GM11168 (cell line): Measurements from ENCODE around the gene ST3GAL3.

Experiments
- in situ Hi-C: fragments of 300-500 bp; cut with MboI; formaldehyde crosslinking; loops from one replicate; pipeline ENCODE4 v1.12.0; 2022; ENCODE audit warnings: low sequenced_read_pairs; ENCODE audit not compliant: unreplicated experiment

The ST3GAL3 gene

DNA sequence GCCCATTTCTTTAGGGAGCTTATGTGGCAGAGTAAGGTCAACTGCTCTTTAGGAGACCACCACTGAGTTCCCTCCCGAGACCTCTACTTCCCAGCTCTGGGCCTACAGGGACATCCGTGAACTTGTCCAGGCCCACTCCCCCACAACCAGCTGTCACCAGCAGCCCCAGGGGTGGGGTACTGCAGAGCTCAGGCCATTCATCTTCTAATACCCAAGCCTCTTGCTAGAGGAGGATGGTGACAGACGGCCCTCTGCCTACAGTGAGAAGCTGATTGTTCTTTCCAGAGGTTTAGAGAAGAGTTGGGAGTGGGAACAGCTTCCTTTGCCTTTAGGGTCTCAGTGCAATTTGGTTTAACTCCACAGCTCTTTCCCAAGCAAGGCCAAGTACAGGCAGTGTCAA lies 193.1 kb downstream of the ST3GAL3 start:
- in situ Hi-C loops: loop anchor here (10.0 kb wide), 1 partner anchor 116 kb away; no protein-coding TSS in a partner anchor

DNA sequence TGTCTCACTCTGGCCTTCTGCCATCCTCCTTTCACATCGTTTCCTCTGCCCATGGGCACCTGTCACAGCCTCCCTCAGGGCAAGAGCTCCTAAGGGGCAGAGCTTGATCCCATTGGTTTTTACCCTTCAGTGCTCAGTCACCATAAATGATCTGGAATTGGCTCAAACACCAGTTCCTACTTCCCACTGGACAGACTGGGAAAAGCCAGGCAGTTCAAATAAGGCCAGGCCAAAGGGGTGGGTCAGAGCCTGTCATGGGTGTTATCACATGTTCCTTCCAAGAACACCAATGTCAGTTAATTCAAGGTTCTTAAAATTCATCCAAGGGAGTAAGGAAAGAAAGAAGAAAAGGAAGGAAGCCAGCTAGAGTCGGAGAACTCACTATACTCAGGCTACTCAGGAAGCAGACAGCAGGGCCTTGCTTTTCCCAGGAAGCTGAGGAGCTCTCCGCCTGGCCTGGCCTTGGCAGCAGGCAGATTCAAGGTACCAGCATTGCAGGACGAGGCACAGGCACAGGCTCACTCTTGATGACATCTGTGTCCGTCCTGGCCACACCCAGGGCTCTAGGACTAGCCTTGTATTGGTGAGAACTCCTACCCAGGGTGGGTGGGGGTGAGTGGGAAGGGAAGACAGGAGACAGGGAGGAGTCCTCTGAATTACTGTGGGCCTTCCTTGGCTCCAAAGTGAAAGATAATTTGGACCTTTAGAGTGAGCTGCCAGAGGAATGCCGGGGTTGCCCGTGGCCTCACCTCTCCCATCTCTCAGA lies 194.0 kb downstream of the ST3GAL3 start:
- in situ Hi-C loops: loop anchor here (10.0 kb wide), 1 partner anchor 117 kb away; no protein-coding TSS in a partner anchor

DNA sequence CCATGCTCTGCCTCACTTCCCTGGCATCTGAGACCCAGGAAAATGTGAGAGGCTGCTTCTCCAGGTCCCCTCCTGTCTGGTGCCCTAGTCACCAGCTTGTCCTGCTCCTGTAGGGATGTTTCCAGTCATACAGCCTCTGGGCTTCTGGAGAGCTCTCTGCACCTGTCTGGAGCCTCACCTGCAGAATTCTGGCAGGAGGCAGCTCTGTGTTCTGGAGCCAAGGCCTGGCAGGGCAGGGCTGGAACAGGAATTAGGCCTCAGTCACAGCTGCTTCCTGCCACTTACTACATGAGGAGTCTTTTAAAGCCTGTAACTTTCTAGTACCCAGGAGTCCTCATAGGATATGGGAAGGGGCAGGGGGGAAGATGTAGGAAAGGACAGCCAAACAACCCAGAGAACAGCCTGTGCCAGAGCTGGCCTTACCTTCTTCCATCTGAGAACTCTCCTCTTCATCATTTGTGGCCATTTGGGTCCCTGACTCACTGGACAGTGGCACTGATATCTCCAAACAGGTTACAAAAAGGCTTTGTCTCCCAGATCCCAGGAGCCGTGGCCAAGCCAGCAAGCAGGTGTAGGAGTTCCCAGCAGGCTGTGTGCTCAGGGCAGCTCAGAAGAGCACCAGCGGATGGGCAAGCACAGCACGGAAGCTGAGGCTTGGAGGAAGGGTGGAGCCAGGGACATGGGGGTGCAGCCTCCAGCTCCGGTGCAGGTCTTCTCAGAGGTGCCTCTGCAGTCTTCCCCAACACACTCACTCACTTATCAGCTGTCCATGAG lies 194.9 kb downstream of the ST3GAL3 start:
- in situ Hi-C loops: loop anchor here (10.0 kb wide), 1 partner anchor 117 kb away; no protein-coding TSS in a partner anchor

DNA sequence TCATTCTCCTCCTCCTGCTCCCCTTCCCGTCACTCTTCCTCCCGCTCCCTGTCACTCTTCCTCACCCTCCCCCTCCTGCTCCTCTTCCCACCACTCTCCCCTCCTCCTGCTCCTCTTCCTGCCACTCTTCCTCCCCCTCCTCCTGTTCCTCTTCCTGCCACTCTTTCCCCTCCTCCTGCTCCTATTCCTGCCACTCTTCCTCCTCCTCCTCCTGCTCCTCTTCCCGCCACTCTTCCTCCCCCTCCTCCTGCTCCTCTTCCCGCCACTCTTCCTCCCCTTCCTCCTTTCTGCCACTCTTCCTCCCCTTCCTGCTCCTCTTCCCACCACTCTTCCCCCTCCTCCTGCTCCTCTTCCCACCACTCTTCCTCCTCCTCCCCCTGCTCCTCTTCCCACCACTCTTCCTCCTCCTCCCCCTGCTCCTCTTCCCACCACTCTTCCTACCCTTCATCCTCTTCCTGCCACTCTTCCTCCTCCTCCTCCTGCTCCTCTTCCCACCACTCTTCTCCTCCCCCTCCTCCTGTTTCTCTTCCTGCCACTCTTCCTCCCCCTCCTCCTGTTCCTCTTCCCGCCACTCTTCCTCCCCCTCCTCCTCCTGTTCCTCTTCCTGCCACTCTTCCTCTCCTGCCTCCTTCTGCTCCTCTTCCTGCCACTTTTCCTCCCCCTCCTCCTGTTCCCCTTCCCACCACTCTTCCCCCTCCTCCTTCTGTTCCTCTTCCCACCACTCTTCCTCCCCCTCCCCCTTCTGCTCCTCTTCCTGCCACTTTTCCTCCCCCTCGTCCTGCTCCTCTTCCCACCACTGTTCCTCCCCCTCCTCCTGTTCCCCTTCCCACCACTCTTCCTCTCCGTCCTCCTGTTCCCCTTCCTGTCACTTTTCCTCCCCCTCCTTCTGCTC lies 197.6 kb downstream of the ST3GAL3 start:
- in situ Hi-C loops: loop anchor here (10.0 kb wide), 1 partner anchor 120 kb away; no protein-coding TSS in a partner anchor

- in situ Hi-C loops: loop anchor here (10.0 kb wide), 1 partner anchor 123 kb away; no protein-coding TSS in a partner anchor
Observed at GRCh38 chr1:43908226-43908625, 200.9 kb downstream of the ST3GAL3 start.

GRCh38 chr1:43908858-43909257 lies 201.5 kb downstream of the ST3GAL3 start:
- in situ Hi-C loops: loop anchor here (10.0 kb wide), 1 partner anchor 124 kb away; no protein-coding TSS in a partner anchor

DNA sequence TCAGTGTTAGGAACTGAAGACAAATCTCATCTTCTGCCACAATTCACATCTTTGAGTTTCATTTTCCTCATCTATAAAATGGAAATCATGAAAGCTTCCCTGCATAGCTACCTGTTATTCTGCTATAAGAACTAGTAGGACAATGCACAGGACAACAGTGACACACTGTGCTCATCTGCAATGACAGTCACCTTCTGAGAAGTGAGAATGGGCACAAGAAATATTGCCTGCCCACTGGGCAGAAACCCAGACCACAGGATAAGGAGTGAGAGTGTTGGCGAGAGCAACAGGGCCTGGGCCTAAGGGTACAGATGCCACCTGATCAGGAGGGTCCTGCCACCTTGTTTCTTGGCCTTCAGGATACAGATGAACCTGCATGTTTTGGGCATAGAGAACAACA lies 203.0 kb downstream of the ST3GAL3 start:
- in situ Hi-C loops: no loop called here

DNA sequence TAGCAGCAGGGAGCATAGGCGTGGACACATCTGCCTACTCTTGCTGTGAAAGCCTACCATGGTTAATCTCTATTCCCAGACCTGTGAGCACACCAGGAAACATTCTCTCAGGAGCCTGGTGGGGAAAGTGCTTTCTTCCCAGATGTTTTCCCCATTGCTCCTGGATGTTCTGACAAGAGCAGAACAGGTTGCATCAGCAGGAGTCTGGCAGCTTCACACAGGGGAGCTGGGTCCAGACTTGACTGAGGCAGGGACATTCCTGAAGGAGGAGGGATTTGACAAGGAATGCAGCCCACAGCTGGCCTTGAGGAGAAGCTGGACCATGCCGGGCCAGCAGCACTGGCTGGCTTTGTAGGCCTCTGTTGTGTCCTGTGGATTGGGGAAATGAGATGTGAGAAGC lies 205.3 kb downstream of the ST3GAL3 start:
- in situ Hi-C loops: no loop called here

DNA sequence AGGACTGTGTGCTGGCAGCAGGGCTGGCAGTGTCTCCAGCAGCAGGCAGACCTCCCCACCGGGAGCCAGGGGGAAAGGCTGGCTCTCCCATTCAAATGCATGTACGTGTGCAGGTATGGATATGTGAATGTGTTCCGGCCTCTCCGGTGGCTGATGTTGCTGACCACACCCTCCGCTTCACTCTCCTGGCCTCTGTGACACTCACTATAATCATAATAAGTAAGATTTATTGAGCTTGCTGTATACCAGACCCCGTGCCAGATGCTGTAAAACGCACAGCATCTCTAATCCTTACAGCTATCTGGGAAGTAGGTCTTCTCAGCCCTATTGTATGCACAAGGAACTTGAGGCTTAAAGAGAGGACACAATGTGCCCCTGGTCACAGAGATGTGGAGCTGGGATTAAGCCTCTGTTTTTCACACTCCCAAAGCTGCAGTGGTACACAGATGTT lies 205.7 kb downstream of the ST3GAL3 start:
- in situ Hi-C loops: no loop called here

GRCh38 chr1:43913666-43914360 lies 206.5 kb downstream of the ST3GAL3 start:
- in situ Hi-C loops: no loop called here

- in situ Hi-C loops: no loop called here
Observed at GRCh38 chr1:43914576-43915525, 207.5 kb downstream of the ST3GAL3 start.

GRCh38 chr1:43919906-43920305 lies 212.6 kb downstream of the ST3GAL3 start:
- in situ Hi-C loops: no loop called here

DNA sequence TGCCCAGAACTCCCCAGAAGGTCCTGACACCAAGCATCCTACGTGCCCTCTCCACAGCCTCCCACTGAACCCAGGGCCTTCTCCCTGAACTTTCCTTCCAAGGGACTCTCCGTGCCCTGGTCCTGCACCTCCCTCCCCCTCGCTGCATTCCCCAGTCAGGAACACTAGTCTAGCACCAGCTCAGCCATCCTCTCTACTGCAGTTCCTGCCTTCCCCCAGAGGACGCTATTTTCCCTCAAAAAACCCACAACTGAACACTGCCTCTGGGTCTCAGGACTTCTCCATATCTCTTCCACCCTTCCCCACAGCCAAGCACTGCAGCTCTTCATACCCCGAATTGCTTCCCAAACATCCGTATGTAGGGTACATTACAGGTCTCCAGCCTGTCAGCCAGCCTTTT lies 213.7 kb downstream of the ST3GAL3 start:
- in situ Hi-C loops: no loop called here

DNA sequence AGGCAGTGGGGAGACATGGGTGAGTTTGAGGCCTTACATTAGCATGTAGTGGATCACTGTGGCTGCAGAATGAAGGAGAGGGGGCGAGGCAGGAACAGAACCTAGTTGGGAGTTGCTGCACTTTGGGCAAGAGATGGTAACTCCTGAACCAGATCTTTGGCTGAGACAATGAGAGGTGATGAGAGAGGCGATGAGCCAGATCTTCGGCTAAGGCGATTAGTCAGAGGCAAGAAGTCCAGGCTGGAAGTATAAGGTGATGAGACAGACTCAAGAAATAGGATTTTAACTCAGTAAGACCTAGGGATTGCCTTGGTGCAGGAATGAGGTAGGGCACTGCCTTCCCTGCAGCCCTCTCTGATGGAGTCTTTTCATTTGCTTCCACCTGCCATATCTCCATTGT lies 217.2 kb downstream of the ST3GAL3 start:
- in situ Hi-C loops: no loop called here

- in situ Hi-C loops: no loop called here
Observed at GRCh38 chr1:43925846-43926245, 218.5 kb downstream of the ST3GAL3 start.

DNA sequence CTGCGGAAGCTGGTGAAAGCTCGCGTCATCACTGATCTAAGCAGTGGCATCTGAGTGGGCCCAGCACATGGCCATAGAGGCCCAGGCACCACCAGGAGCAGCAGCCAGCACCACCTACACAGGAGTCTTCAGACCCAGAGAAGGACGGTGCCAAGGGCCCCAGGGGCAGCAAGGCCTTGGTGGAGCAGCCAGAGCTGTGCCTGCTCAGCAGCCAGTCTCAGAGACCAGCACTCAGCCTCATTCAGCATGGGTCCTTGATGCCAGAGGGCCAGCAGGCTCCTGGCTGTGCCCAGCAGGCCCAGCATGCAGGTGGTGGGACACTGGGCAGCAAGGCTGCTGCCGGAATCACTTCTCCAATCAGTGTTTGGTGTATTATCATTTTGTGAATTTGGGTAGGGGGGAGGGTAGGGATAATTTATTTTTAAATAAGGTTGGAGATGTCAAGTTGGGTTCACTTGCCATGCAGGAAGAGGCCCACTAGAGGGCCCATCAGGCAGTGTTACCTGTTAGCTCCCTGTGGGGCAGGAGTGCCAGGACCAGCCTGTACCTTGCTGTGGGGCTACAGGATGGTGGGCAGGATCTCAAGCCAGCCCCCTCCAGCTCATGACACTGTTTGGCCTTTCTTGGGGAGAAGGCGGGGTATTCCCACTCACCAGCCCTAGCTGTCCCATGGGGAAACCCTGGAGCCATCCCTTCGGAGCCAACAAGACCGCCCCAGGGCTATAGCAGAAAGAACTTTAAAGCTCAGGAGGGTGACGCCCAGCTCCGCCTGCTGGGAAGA lies 223.0 kb downstream of the ST3GAL3 start:
- in situ Hi-C loops: loop anchor here (5.0 to 10.0 kb wide), 2 partner anchors 173 to 386 kb away; no protein-coding TSS in a partner anchor

DNA sequence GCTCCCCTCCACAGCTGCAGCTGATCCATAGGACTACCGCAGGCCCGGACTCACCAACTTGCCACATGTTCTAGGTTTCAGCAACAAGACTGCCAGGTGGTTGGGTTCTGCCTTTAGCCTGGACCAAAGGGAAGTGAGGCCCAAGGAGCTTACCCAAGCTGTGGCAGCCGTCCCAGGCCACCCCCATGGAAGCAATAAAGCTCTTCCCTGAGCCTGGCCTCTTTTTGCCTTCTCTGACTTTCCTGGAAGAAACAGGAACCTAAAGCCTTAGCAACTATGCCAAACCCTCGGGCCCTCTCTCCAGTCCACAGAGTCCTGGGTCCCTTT lies 223.6 kb downstream of the ST3GAL3 start:
- in situ Hi-C loops: loop anchor here (5.0 to 10.0 kb wide), 2 partner anchors 174 to 386 kb away; no protein-coding TSS in a partner anchor
